A549 (cell line): ENCODE data around the gene SCARB1. TPM values are rescaled to one million over a fixed set of nuclear protein-coding genes. Genes with fewer than 3 reads are reported as not detected.

Source experiments
- ATAC-seq, 2 experiments: fragments of 200-7000 bp in 1 of 2; fragments of >200 bp in 1 of 2; cut with Nextera tagmentation in 1 of 2; cut with Tn5 transposase in 1 of 2; 3 replicates each; pipeline versions ENCODE4 v1.8.0 to v1.9.1; 2018 to 2020; ENCODE audit warnings: mild to moderate bottlenecking in 1 of 2, moderate library complexity in 1 of 2
- CTCF ChIA-PET: fragments of 300-600 bp; sonication (Branson Sonifier 250); formaldehyde crosslinking; extraction: SDS; loops from one replicate; lab custom pipeline; 2021; ENCODE audit warnings: antibody characterized with exemption, inconsistent platforms; lab: Yijun Ruan, JAX
- POLR2A ChIA-PET: fragments of 350-600 bp; formaldehyde crosslinking; extraction: SDS; loops from one replicate; lab custom pipeline; 2021; ENCODE audit warnings: antibody characterized with exemption, inconsistent platforms; lab: Yijun Ruan, JAX
- DNase-seq, 2 experiments: peaks; one replicate each; pipeline versions ENCODE4 v3.0.0 to v3.0.0-alpha.2; 2011 to 2016; ENCODE audit warnings: low read depth in 1 of 2, low spot score in 1 of 2
- FAIRE-seq: peaks from 2 replicates; lab custom pipeline; 2011; peaks lifted over from hg19 to GRCh38; lab: Jason Lieb, UNC
- H3K27ac ChIP-seq, 2 experiments: fragments of >200 bp; sonication (Bioruptor Twin); formaldehyde crosslinking; 3 replicates each; pipeline ENCODE4 v1.5.1; 2016 to 2017
- H3K4me1 ChIP-seq: fragments of >200 bp; sonication (Bioruptor Twin); formaldehyde crosslinking; 3 replicates; pipeline ENCODE4 v1.6.1; 2016
- H3K4me2 ChIP-seq: fragments of >200 bp; sonication (Bioruptor Twin); formaldehyde crosslinking; 3 replicates; pipeline ENCODE4 v1.6.1; 2016
- H3K4me3 ChIP-seq: fragments of >200 bp; sonication (Bioruptor Twin); formaldehyde crosslinking; 3 replicates; pipeline ENCODE4 v1.5.1; 2016
- H3K9me3 ChIP-seq: fragments of >200 bp; sonication (Bioruptor Twin); formaldehyde crosslinking; 3 replicates; pipeline ENCODE4 v1.6.1; 2016
- CHD4 ChIP-seq: fragments of 200-600 bp; sonication (generic); IDR thresholded peaks from 2 replicates; pipeline ENCODE4 v1.6.1; 2016; ENCODE audit warnings: antibody characterized with exemption, mild to moderate bottlenecking, borderline replicate concordance
- E2F6 ChIP-seq: IDR thresholded peaks from 2 replicates; pipeline ENCODE4 v1.6.1; 2012; ENCODE audit warnings: low read depth, borderline replicate concordance
- ELK1 ChIP-seq: fragments of 150-350 bp; IDR thresholded peaks from 2 replicates; pipeline ENCODE4 v1.6.1; 2014; ENCODE audit warnings: low read depth, mild to moderate bottlenecking, low read length
- FOSL2 ChIP-seq, 2 experiments: fragments of 450-650 bp in 1 of 2; fragments of >200 bp in 1 of 2; sonication (Bioruptor Twin) in 1 of 2; formaldehyde crosslinking; IDR thresholded peaks; 2 replicates each; pipeline versions ENCODE4 v1.5.0 to v1.6.1; 2016 to 2020; ENCODE audit warnings: mild to moderate bottlenecking in 1 of 2, moderate library complexity in 1 of 2
- FOXS1 ChIP-seq: fragments of 250-450 bp; sonication (Bioruptor Pico); IDR thresholded peaks from 2 replicates; pipeline ENCODE4 v1.5.0; 2020; ENCODE audit warnings: mild to moderate bottlenecking, moderate library complexity
- GATA3 ChIP-seq: IDR thresholded peaks from 2 replicates; pipeline ENCODE4 v1.6.1; 2012; ENCODE audit warnings: borderline replicate concordance
- HEYL ChIP-seq: fragments of 250-450 bp; sonication (Bioruptor Pico); IDR thresholded peaks from 2 replicates; pipeline ENCODE4 v1.8.0; 2021; ENCODE audit warnings: mild to moderate bottlenecking, moderate library complexity
- HOXB5 ChIP-seq: fragments of 250-450 bp; sonication (Bioruptor Pico); IDR thresholded peaks from 2 replicates; pipeline ENCODE4 v1.5.0; 2020; ENCODE audit warnings: mild to moderate bottlenecking, moderate library complexity
- KDM5A ChIP-seq: fragments of 200-600 bp; sonication (generic); IDR thresholded peaks from 2 replicates; pipeline ENCODE4 v1.6.1; 2016; ENCODE audit warnings: antibody characterized with exemption, mild to moderate bottlenecking
- RFX5 ChIP-seq: fragments of 450-650 bp; IDR thresholded peaks from 2 replicates; pipeline ENCODE4 v1.7.1; 2014; ENCODE audit warnings: antibody characterized with exemption, mild to moderate bottlenecking, moderate library complexity
- RNF2 ChIP-seq: fragments of 200-600 bp; sonication (generic); IDR thresholded peaks from 2 replicates; pipeline ENCODE4 v1.6.1; 2016; ENCODE audit warnings: low read depth, mild to moderate bottlenecking, antibody characterized with exemption, moderate library complexity, borderline replicate concordance
- TFCP2L1 ChIP-seq: fragments of 250-450 bp; sonication (Bioruptor Pico); IDR thresholded peaks from 2 replicates; pipeline ENCODE4 v1.5.0; 2021; ENCODE audit warnings: mild to moderate bottlenecking
- ZFP36 ChIP-seq: fragments of 450-650 bp; IDR thresholded peaks from 2 replicates; pipeline ENCODE4 v1.6.1; 2014; ENCODE audit warnings: borderline replicate concordance; ENCODE audit not compliant: partially characterized antibody
- WGBS: methylation state at CpG from one replicate; pipeline ENCODE4 v1.1.6; 2017; ENCODE audit errors: missing lambda C conversion rate; 5-methylcytosine and 5-hydroxymethylcytosine counted together
- polyA plus RNA-seq, 4 experiments: library from polyadenylated mRNA; depleted of rRNA in 3 of 4; stranded (reverse); fragments of >200 nt; fragmentation: RNase III in 1 of 4; extraction: RNeasy Plus Mini Kit Qiagen cat#74134 plus additional on column Dnase treatment in 1 of 4; gene quantifications; 2 replicates in 3 of 4; 3 replicates in 1 of 4; pipeline ENCODE4 v1.2.3, GENCODE V29; 2011 to 2017

SCARB1 gene
- polyA plus RNA-seq, 2 of the 4 experiments (the other 2 are of a cell fraction), result 81.1 to 154 TPM

- FAIRE-seq (no peak), ATAC-seq (no peak)
- Histone ChIP-seq H3K4me1 (peaks cover 27% of the 10 kb centered on the region), H3K4me2 (no peak overlapping the region), H3K27ac (no peak overlapping the region)
- WGBS, result 92% methylated on average over 6 of the region's 6 CpGs
- no peak for TF ChIP-seq GATA3
- TF ChIP-seq, all 56 proteins: peak for 0
- CTCF ChIA-PET, result interaction anchor here (0.6 kb wide), 1 partner anchor 995 kb away, joined by 3 read pairs; no protein-coding TSS in a partner anchor
- Histone ChIP-seq H3K9me3 (no peaks in the 10 kb centered on the region), H3K4me3 (no peak overlapping the region)
- POLR2A ChIA-PET, result no interaction called here
- DNase-seq, result no peak
Measured at GRCh38 chr12:124822218-124822617, 41.4 kb downstream of the SCARB1 start.

GRCh38 chr12:124821252-124822200, 42.1 kb downstream of the SCARB1 start:
- FAIRE-seq (no peak), DNase-seq (no peak), ATAC-seq (no peak)
- TF ChIP-seq HOXB5 (CRISPR knock-in tag) (no peak), KDM5A (no peak), FOXS1 (CRISPR knock-in tag) (no peak), HEYL (CRISPR knock-in tag) (no peak), RFX5 (no peak), ELK1 (no peak), ZFP36 (peak; percentile 49)
- Histone ChIP-seq H3K4me3 (no peak overlapping the region), H3K4me2 (0 out of 3 replicates have a peak overlapping the region, but pooled peaks have one; percentile 17), H3K9me3 (no peaks in the 10 kb centered on the region), H3K4me1 (peaks cover 20% of the 10 kb centered on the region), H3K27ac (peak overlapping the region in 1 of 2 experiments; percentile 41; a peak in 3 of 6 replicates)
- 91% methylated on average over 16 of the region's 16 CpGs for WGBS
- ChIA-PET POLR2A (no interaction called here), CTCF (no interaction called here)

- WGBS, result 96% methylated on average over 6 of the region's 9 CpGs
- no peaks in the 10 kb centered on the region for H3K9me3 ChIP-seq
- no peak overlapping the region for H3K4me3 ChIP-seq
- TF ChIP-seq ZFP36, result peak; percentile 22
- no peak for TF ChIP-seq CHD4
- H3K27ac ChIP-seq, result no peak overlapping the region
- peaks cover 13% of the 10 kb centered on the region for H3K4me1 ChIP-seq
- POLR2A ChIA-PET, result no interaction called here
- DNase-seq (no peak), ATAC-seq (no peak; a peak in 1 of 6 replicates), FAIRE-seq (no peak)
- CTCF ChIA-PET, result interaction anchor here (0.9 to 1.8 kb wide), 4 partner anchors 16 to 52 kb away, joined by 3 to 4 read pairs (median 3); no protein-coding TSS in a partner anchor
- H3K4me2 ChIP-seq, result no peak overlapping the region
Measured at GRCh38 chr12:124820199-124820598, 43.5 kb downstream of the SCARB1 start.

GRCh38 chr12:124819525-124819924, 44.1 kb downstream of the SCARB1 start:
- H3K4me3 ChIP-seq, result no peak overlapping the region
- CTCF ChIA-PET, result interaction anchor here (0.6 to 1.8 kb wide), 6 partner anchors 12 to 313 kb away, joined by 3 to 4 read pairs (median 3); no protein-coding TSS in a partner anchor
- POLR2A ChIA-PET, result no interaction called here
- H3K4me1 ChIP-seq, result peaks cover 10% of the 10 kb centered on the region
- H3K27ac ChIP-seq, result peak overlapping the region in 1 of 2 experiments; percentile 44; a peak in 1 of 6 replicates
- no peak for DNase-seq
- TF ChIP-seq RNF2 (no peak), TFCP2L1 (CRISPR knock-in tag) (no peak), FOSL2 (IDR thresholded peaks at IDR 0.05) (no peak), FOSL2 (CRISPR knock-in tag; IDR thresholded peaks at IDR 0.05) (no peak), E2F6 (no peak)
- TF ChIP-seq, all 56 proteins: peak for 0
- ATAC-seq (peak in 1 of 2 experiments; percentile 16; a peak in 1 of 6 replicates), FAIRE-seq (no peak)
- no peak overlapping the region for H3K4me2 ChIP-seq
- 100% methylated on average over 9 of the region's 10 CpGs for WGBS
- no peaks in the 10 kb centered on the region for H3K9me3 ChIP-seq
